OCI-LY7 (cell line): Measurements from ENCODE around the gene ZSCAN10. TPM values are rescaled to one million over a fixed set of nuclear protein-coding genes. Genes with fewer than 3 reads are reported as not detected.

Experiments used
- BruUV-seq: library from RNA; stranded (reverse); fragments of 400-500 nt; replicated peaks from 2 replicates; lab custom pipeline; 2021; lab: Mats Ljungman, UMichigan
- CTCF ChIA-PET: fragments of 300-600 bp; sonication (Branson Sonifier 250); formaldehyde crosslinking; loops from one replicate; lab custom pipeline; 2022; ENCODE audit warnings: antibody characterized with exemption; ENCODE audit not compliant: unreplicated experiment; lab: Charles Lee
- POLR2A ChIA-PET: fragments of 300-600 bp; sonication (Branson Sonifier 250); formaldehyde crosslinking; loops from one replicate; lab custom pipeline; 2022; ENCODE audit warnings: antibody characterized with exemption; lab: Charles Lee
- DNase-seq: peaks from one replicate; pipeline ENCODE4 v3.0.0-alpha.2; 2015; ENCODE audit warnings: low spot score
- H2AFZ ChIP-seq: fragments of 200-600 bp; sonication (generic), shearing (Covaris generic); 2 replicates; pipeline ENCODE4 v1.6.1; 2014; ENCODE audit warnings: mild to moderate bottlenecking, antibody characterized with exemption, low read length, moderate library complexity
- H3K27ac ChIP-seq: fragments of 200-600 bp; sonication (generic); 2 replicates; pipeline ENCODE4 v1.5.1; 2014; ENCODE audit warnings: mixed run types, low read depth, mild to moderate bottlenecking, moderate library complexity, low read length, inconsistent platforms; ENCODE audit not compliant: poor library complexity, severe bottlenecking
- H3K36me3 ChIP-seq: fragments of 200-600 bp; sonication (generic); 2 replicates; pipeline ENCODE4 v1.6.1; 2014; ENCODE audit warnings: mild to moderate bottlenecking, antibody characterized with exemption, low read length, moderate library complexity, mixed read lengths; ENCODE audit not compliant: insufficient read depth
- H3K4me1 ChIP-seq: fragments of 200-600 bp; sonication (generic); 2 replicates; pipeline ENCODE4 v1.5.1; 2014; ENCODE audit warnings: mild to moderate bottlenecking, low read length; ENCODE audit not compliant: insufficient read depth, poor library complexity, severe bottlenecking
- H3K4me2 ChIP-seq: fragments of 200-600 bp; sonication (generic); 2 replicates; pipeline ENCODE4 v1.6.1; 2014; ENCODE audit warnings: mild to moderate bottlenecking, low read length
- H3K4me3 ChIP-seq: fragments of 200-600 bp; sonication (generic); 2 replicates; pipeline ENCODE4 v1.5.1; 2014; ENCODE audit warnings: mild to moderate bottlenecking, low read depth, low read length; ENCODE audit not compliant: poor library complexity, severe bottlenecking
- H3K79me2 ChIP-seq: fragments of 200-600 bp; sonication (generic); 2 replicates; pipeline ENCODE4 v1.6.1; 2016; ENCODE audit warnings: low read depth, mild to moderate bottlenecking, low read length, moderate library complexity, mixed read lengths; ENCODE audit not compliant: insufficient read depth
- H3K9me2 ChIP-seq: fragments of 200-600 bp; sonication (generic); 2 replicates; pipeline ENCODE4 v1.6.1; 2016; ENCODE audit warnings: mild to moderate bottlenecking, low read length, mixed read lengths; ENCODE audit not compliant: insufficient read depth
- H3K9me3 ChIP-seq: fragments of 200-600 bp; sonication (generic); 2 replicates; pipeline ENCODE4 v1.6.1; 2014; ENCODE audit warnings: mild to moderate bottlenecking, mixed run types, low read length, mixed read lengths
- H4K20me1 ChIP-seq: fragments of 200-600 bp; sonication (generic); 2 replicates; pipeline ENCODE4 v1.6.1; 2014; ENCODE audit warnings: mild to moderate bottlenecking, antibody characterized with exemption, low read length, moderate library complexity, mixed read lengths; ENCODE audit not compliant: insufficient read depth
- EZH2phosphoT487 ChIP-seq: fragments of 200-600 bp; sonication (generic); IDR thresholded peaks from 2 replicates; pipeline ENCODE4 v1.6.1; 2018; ENCODE audit warnings: low read depth, borderline replicate concordance, mild to moderate bottlenecking, mixed run types, antibody characterized with exemption, low read length, moderate library complexity, mixed read lengths
- intact Hi-C: fragments of 100-400 bp; cut with micrococcal nuclease; formaldehyde crosslinking; loops from one replicate; pipeline ENCODE4 v1.10.0; 2022; ENCODE audit not compliant: unreplicated experiment
- total RNA-seq, 2 experiments: library from RNA; depleted of rRNA in 1 of 2; stranded (reverse); fragments of >200 nt in 1 of 2; shearing (Covaris generic) in 1 of 2; gene quantifications; 2 replicates each; pipeline ENCODE4 v1.2.3, GENCODE V29; 2014 to 2022
- TF ChIP-seq, protein P1 (sequence below): fragments of 200-600 bp; sonication (generic); conservative IDR thresholded peaks from 2 replicates; pipeline ENCODE4 v1.5.1; 2014; ENCODE audit warnings: mild to moderate bottlenecking, antibody characterized with exemption, low read length, moderate library complexity, mixed read lengths

Gene ZSCAN10
- total RNA-seq, 2 experiments from 2014 or later, result 0.09 to 0.49 TPM

DNA sequence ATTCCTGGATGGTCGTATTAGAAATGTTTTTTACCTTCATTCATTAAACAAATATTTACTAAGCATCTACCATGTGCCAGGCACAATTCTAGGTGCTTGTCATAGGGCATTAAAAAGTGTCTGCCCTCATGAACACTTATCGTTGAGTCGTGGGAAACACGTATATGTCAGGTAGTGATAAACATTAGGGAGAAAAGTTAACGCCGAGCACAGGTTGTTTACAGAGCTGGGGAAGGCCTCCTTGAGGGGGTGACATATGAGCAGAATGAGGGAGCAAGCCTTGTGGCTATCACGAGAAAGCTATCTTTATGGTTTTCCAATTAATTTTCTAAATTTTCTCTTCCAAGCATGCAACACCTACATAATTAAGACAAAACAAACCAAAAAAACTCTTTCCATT, 34.8 kb upstream of the ZSCAN10 start:
- BruUV-seq, result no TSS peak
- CTCF ChIA-PET, result no interaction called here
- intact Hi-C loops, result no loop called here

DNA sequence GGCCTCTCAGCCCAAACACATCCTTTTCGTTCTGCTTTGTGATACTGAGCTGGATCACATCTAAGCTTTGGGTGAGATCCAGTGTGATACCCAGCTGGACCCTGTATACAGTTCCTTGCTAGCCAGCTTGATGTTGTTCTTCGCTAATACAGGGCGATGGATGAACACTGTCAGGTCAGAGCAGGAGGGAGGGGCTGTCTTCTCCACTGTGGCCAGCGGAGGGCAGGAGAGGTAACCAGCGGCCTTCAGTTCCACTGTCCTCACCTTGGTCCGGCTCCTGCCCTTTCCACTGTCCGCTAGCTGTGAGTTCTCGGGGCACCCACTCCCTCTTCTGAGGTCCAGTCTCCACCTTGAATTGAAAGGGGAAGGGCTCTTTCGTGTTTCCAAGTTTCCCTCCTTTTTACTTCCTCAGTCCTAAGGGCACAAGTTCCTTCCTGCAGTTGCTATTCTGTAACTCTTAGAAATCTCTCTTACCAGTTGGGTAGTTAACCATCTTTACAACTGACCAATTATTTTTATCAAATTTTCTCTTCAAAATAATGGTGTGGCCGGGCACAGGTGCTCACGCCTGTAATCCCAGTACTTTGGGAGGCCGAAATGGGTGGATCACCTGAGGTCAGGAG, 32.8 kb upstream of the ZSCAN10 start:
- H3K79me2 ChIP-seq, result peaks cover 39% of the 10 kb centered on the region
- 0 out of 2 replicates have a peak, but pooled peaks cover 9% of the 10 kb centered on the region for H4K20me1 ChIP-seq
- no peaks in the 10 kb centered on the region for H3K9me2 ChIP-seq
- ChIA-PET POLR2A (no interaction called here), CTCF (no interaction called here)
- no peaks in the 10 kb centered on the region for H3K9me3 ChIP-seq
- peaks cover 53% of the 10 kb centered on the region for H3K36me3 ChIP-seq
- intact Hi-C loops, result no loop called here
- H3K4me1 ChIP-seq, result peaks cover 22% of the 10 kb centered on the region
- TF ChIP-seq EZH2phosphoT487, result no peak
- TF ChIP-seq, protein P1, sequence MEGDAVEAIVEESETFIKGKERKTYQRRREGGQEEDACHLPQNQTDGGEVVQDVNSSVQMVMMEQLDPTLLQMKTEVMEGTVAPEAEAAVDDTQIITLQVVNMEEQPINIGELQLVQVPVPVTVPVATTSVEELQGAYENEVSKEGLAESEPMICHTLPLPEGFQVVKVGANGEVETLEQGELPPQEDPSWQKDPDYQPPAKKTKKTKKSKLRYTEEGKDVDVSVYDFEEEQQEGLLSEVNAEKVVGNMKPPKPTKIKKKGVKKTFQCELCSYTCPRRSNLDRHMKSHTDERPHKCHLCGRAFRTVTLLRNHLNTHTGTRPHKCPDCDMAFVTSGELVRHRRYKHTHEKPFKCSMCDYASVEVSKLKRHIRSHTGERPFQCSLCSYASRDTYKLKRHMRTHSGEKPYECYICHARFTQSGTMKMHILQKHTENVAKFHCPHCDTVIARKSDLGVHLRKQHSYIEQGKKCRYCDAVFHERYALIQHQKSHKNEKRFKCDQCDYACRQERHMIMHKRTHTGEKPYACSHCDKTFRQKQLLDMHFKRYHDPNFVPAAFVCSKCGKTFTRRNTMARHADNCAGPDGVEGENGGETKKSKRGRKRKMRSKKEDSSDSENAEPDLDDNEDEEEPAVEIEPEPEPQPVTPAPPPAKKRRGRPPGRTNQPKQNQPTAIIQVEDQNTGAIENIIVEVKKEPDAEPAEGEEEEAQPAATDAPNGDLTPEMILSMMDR, result peak; percentile 82
- no peak overlapping the region for H3K27ac ChIP-seq
- no peak overlapping the region for H3K4me2 ChIP-seq
- H3K4me3 ChIP-seq, result no peak overlapping the region
- DNase-seq, result peak; percentile 57
- no peak overlapping the region for H2AFZ ChIP-seq
- BruUV-seq, result no TSS peak

More for the DNA sequence above, 34.8 kb upstream of the ZSCAN10 start:
- no peak for TF ChIP-seq EZH2phosphoT487
- TF ChIP-seq, protein P1, result no peak
- peak overlapping the region; percentile 71 for H3K27ac ChIP-seq
- DNase-seq, result no peak
- peaks cover 39% of the 10 kb centered on the region for H3K79me2 ChIP-seq
- H3K36me3 ChIP-seq, result peaks cover 33% of the 10 kb centered on the region
- H3K4me1 ChIP-seq, result peaks cover 18% of the 10 kb centered on the region
- H2AFZ ChIP-seq, result no peak overlapping the region
- H3K9me2 ChIP-seq, result no peaks in the 10 kb centered on the region
- peak overlapping the region; percentile 79 for H3K4me3 ChIP-seq
- 0 out of 2 replicates have a peak, but pooled peaks cover 9% of the 10 kb centered on the region for H4K20me1 ChIP-seq
- H3K9me3 ChIP-seq, result no peaks in the 10 kb centered on the region
- POLR2A ChIA-PET, result interaction anchor here (1.3 to 2.1 kb wide), 3 partner anchors 17 to 40 kb away, joined by 3 to 9 read pairs (median 4); no protein-coding TSS in a partner anchor
- peak overlapping the region; percentile 98 for H3K4me2 ChIP-seq
